Stimulated activated CD8-positive, alpha-beta memory T cell treated with anti-CD3 and anti-CD28 coated beads, Interleukin-12 subunit alpha, Interleukin-12 subunit beta, amount 100 ng/mL, for 1 hour (primary cell): Measurements from ENCODE around the gene TEX10.
"Not testable (repeated sequence)": the region's sequence is repeated elsewhere in the genome, so short reads cannot be mapped to it uniquely, and the experiment has no call there.

Experiments
- DNase-seq: peaks from one replicate; pipeline ENCODE4 v3.0.0-alpha.2; 2020; ENCODE audit warnings: low read depth

TEX10 gene

GRCh38 chr9:100350188-100350587 lies 2.6 kb downstream of the TEX10 start:
- DNase-seq, result no peak

GRCh38 chr9:100346836-100347235 lies 5.9 kb downstream of the TEX10 start:
- no peak for DNase-seq

GRCh38 chr9:100341889-100342288 lies 10.9 kb downstream of the TEX10 start:
- DNase-seq, result no peak

- no peak for DNase-seq
Measured at GRCh38 chr9:100340224-100340623, 12.5 kb downstream of the TEX10 start.

GRCh38 chr9:100338736-100339135 lies 14.0 kb downstream of the TEX10 start:
- DNase-seq, result not testable (repeated sequence)

GRCh38 chr9:100324594-100325200 lies 28.0 kb downstream of the TEX10 start:
- no peak for DNase-seq

GRCh38 chr9:100322954-100323536 lies 29.7 kb downstream of the TEX10 start:
- DNase-seq, result no peak

- no peak for DNase-seq
Measured at GRCh38 chr9:100317706-100318105, 35.0 kb downstream of the TEX10 start.

- DNase-seq, result no peak
Measured at GRCh38 chr9:100315561-100315960, 37.2 kb downstream of the TEX10 start.

GRCh38 chr9:100309992-100310391 lies 42.8 kb downstream of the TEX10 start:
- no peak for DNase-seq

GRCh38 chr9:100308965-100309564 lies 43.7 kb downstream of the TEX10 start:
- no peak for DNase-seq

- DNase-seq, result no peak
Measured at GRCh38 chr9:100307080-100307479, 45.7 kb downstream of the TEX10 start.

- no peak for DNase-seq
Measured at GRCh38 chr9:100306283-100306682, 46.5 kb downstream of the TEX10 start.

- no peak for DNase-seq
Measured at GRCh38 chr9:100303747-100304146, 49.0 kb downstream of the TEX10 start.

- no peak for DNase-seq
Measured at GRCh38 chr9:100298378-100298777, 54.4 kb downstream of the TEX10 start.

- DNase-seq, result no peak
Measured at GRCh38 chr9:100296407-100296806, 56.3 kb downstream of the TEX10 start.

GRCh38 chr9:100295240-100295639 lies 57.5 kb downstream of the TEX10 start:
- DNase-seq, result no peak

- no peak for DNase-seq
Measured at GRCh38 chr9:100294806-100295205, 57.9 kb downstream of the TEX10 start.

GRCh38 chr9:100294341-100294740 lies 58.4 kb downstream of the TEX10 start:
- DNase-seq, result no peak

GRCh38 chr9:100292414-100292813 lies 60.3 kb downstream of the TEX10 start:
- no peak for DNase-seq

- DNase-seq, result no peak
Measured at GRCh38 chr9:100290714-100291113, 62.0 kb downstream of the TEX10 start.

- DNase-seq, result no peak
Measured at GRCh38 chr9:100287186-100287585, 65.6 kb downstream of the TEX10 start.

- DNase-seq, result no peak
Measured at GRCh38 chr9:100286257-100286656, 66.5 kb downstream of the TEX10 start.

GRCh38 chr9:100285601-100286000 lies 67.1 kb downstream of the TEX10 start:
- no peak for DNase-seq
